Suppressor macrophage treated with lipopolysaccharide for 4 hours (primary cell): ENCODE data around the gene MIGA1.
"Not testable (repeated sequence)": the region's sequence is repeated elsewhere in the genome, so short reads cannot be mapped to it uniquely, and the experiment has no call there.

ENCODE experiments used
- DNase-seq: peaks from one replicate; pipeline ENCODE4 v3.0.0-alpha.2; 2020

The MIGA1 gene

GRCh38 chr1:77918918-77919317 lies 139.5 kb downstream of the MIGA1 start:
- not testable (repeated sequence) for DNase-seq

DNA sequence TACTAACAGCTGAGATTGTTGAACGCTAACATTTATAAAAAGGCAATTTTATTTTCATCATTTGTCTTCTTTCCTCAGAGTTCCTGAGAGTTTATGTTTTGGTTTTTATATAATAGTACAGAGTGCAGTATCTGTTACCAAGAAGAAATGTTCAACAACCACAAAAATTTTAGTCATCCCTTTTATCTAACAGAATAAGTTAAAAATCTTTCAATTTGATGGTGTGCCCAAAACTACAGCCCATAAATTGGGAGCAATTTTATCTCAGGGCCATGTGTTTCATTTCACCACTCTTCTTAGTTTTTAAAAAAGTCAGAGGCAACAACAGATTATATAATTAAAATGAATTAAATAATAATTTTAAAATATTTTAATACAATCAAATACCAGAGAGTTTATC lies 146.1 kb downstream of the MIGA1 start:
- no peak for DNase-seq

GRCh38 chr1:77925956-77926355 lies 146.5 kb downstream of the MIGA1 start:
- no peak for DNase-seq

DNA sequence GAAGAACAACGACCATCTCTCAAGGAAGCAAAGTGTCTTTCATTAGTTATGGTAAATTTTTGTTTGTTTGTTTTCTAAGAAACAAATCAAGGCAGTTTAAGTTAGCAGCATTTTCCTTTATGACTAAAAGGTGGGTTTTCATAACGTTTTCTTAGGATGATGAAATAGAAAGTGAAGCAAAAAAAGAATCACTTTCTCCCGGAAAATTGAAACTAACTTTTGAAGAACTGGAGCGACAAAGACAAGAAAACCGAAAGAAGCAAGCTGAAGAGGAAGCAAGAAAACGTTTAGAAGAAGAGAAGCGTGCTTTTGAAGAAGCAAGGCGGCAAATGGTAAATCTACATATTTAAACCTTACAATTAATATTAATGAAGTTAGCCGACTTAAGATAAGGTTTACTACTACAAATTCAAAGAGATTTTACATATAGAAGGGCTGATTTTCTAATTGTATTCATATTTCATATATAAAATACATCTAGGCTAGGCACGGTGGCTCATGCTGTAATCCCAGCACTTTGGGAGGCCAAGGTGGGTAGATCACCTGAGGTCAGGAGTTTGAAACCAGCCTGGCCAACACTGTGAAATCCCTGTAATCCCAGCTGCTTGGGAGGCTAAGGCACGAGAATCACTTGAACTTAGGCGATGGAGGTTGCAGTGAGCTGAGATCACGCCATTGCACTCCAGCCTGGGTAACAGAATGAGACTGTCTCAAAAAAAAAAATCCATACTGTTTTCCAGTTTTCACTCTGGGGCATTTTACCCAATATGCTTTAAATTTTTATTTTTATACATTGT lies 147.3 kb downstream of the MIGA1 start:
- peak; percentile 89 for DNase-seq

DNA sequence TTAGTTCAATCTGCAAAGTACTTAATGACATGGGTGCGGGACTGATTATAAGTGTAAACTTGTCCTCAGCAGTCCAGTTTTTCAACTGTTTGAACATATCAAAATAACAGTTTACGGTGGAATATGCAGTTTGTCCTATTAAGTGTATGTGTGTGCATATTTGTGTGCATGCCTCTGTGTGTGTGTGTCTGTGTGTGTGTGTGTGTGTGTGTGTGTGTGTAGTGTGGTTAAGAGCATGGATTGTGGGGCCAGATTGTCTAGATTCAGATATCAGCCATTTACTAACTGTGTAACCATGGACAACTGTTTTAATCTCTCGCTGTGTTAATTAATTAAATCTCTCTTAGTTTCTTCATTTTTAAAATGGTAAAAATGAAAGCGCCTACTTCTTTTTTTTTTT lies 148.0 kb downstream of the MIGA1 start:
- DNase-seq, result peak; percentile 17
